SK-N-SH (cell line): ENCODE measurements around the gene BSG. TPM values are rescaled to one million over a fixed set of nuclear protein-coding genes. Genes with fewer than 3 reads are reported as not detected.

Experiments
- CTCF ChIA-PET: fragments of 300-600, 350-600 bp; formaldehyde crosslinking; extraction: SDS; loops from one replicate; lab custom pipeline; 2021; lab: Yijun Ruan, JAX
- POLR2A ChIA-PET: fragments of 350-600 bp; sonication (Branson Sonifier 250); formaldehyde crosslinking; extraction: SDS; loops from one replicate; lab custom pipeline; 2020; ENCODE audit warnings: antibody characterized with exemption, inconsistent platforms; lab: Yijun Ruan, JAX
- DNase-seq: peaks from one replicate; pipeline ENCODE4 v3.0.0; 2012
- H2AFZ ChIP-seq: fragments of 200-600 bp; sonication (generic); 2 replicates; pipeline ENCODE4 v1.8.1; 2016; ENCODE audit warnings: antibody characterized with exemption, mild to moderate bottlenecking, low read depth
- H3F3A ChIP-seq: fragments of 200-600 bp; sonication (generic); replicated peaks from 2 replicates; pipeline ENCODE3; 2016; ENCODE audit warnings: antibody characterized with exemption, mild to moderate bottlenecking; ENCODE audit not compliant: insufficient read depth
- H3K27ac ChIP-seq, 2 experiments: fragments of 200-500 bp in 1 of 2; fragments of 200-600 bp in 1 of 2; sonication (Bioruptor generic) in 1 of 2; sonication (generic), shearing (Covaris generic) in 1 of 2; 2 replicates each; pipeline versions ENCODE4 v1.5.1 to v1.6.1; 2014 to 2016; ENCODE audit warnings: low read depth in 2 of 2, inconsistent platforms in 1 of 2, low read length in 1 of 2, mild to moderate bottlenecking in 1 of 2, mixed read lengths in 1 of 2
- H3K27me3 ChIP-seq: fragments of 200-600 bp; sonication (generic), shearing (Covaris generic); 2 replicates; pipeline ENCODE4 v1.6.1; 2016; ENCODE audit warnings: mixed run types; ENCODE audit not compliant: insufficient read depth
- H3K36me3 ChIP-seq, 2 experiments: fragments of 200-500 bp in 1 of 2; fragments of 200-600 bp in 1 of 2; sonication (Bioruptor generic) in 1 of 2; sonication (generic) in 1 of 2; replicated peaks in 1 of 2; 2 replicates each; pipeline versions ENCODE3 to v1.5.1; 2014 to 2016; ENCODE audit warnings: low read length in 1 of 2, mild to moderate bottlenecking in 1 of 2; ENCODE audit not compliant: insufficient read depth in 2 of 2, control insufficient read depth in 1 of 2
- H3K4me1 ChIP-seq, 2 experiments: fragments of 200-500 bp in 1 of 2; fragments of 200-600 bp in 1 of 2; sonication (Bioruptor generic) in 1 of 2; sonication (generic), shearing (Covaris generic) in 1 of 2; 2 replicates each; pipeline versions ENCODE4 v1.5.1 to v1.6.1; 2014 to 2016; ENCODE audit warnings: low read depth in 1 of 2, low read length in 1 of 2, mixed run types in 1 of 2; ENCODE audit not compliant: insufficient read depth in 2 of 2, control insufficient read depth in 1 of 2
- H3K4me2 ChIP-seq: fragments of 200-600 bp; sonication (generic), shearing (Covaris generic); 2 replicates; pipeline ENCODE4 v1.6.1; 2017; ENCODE audit warnings: mixed run types
- H3K4me3 ChIP-seq, 2 experiments: fragments of 200-500 bp in 1 of 2; fragments of 200-600 bp in 1 of 2; sonication (Bioruptor generic) in 1 of 2; sonication (generic), shearing (Covaris generic) in 1 of 2; 2 replicates each; pipeline versions ENCODE4 v1.5.1 to v1.8.1; 2014 to 2016; ENCODE audit warnings: low read depth in 2 of 2, inconsistent platforms in 1 of 2, low read length in 1 of 2, mild to moderate bottlenecking in 1 of 2, mixed read lengths in 1 of 2, moderate library complexity in 1 of 2
- H3K79me2 ChIP-seq: fragments of 200-600 bp; sonication (generic); 2 replicates; pipeline ENCODE4 v1.8.1; 2017; ENCODE audit warnings: mild to moderate bottlenecking; ENCODE audit not compliant: insufficient read depth
- H3K9ac ChIP-seq: fragments of 200-600 bp; sonication (generic); 2 replicates; pipeline ENCODE4 v1.6.1; 2017; ENCODE audit warnings: mixed run types
- H3K9me2 ChIP-seq: fragments of 200-600 bp; sonication (generic); 2 replicates; pipeline ENCODE4 v1.6.1; 2017; ENCODE audit warnings: mixed run types
- H3K9me3 ChIP-seq: fragments of 200-600 bp; sonication (generic); 2 replicates; pipeline ENCODE4 v1.6.1; 2017; ENCODE audit warnings: mixed run types, mild to moderate bottlenecking, moderate library complexity
- H4K20me1 ChIP-seq: fragments of 200-600 bp; sonication (generic); 2 replicates; pipeline ENCODE4 v1.6.1; 2017; ENCODE audit warnings: mild to moderate bottlenecking, mixed run types; ENCODE audit not compliant: insufficient read depth
- CHD2 ChIP-seq: fragments of 150-350 bp; IDR thresholded peaks from 2 replicates; pipeline ENCODE4 v1.6.1; 2018; ENCODE audit warnings: low read length; ENCODE audit not compliant: partially characterized antibody
- EZH2phosphoT487 ChIP-seq: fragments of 200-600 bp; sonication (generic); IDR thresholded peaks from 2 replicates; pipeline ENCODE4 v1.6.1; 2017; ENCODE audit warnings: low read depth, mixed run types, mild to moderate bottlenecking, antibody characterized with exemption, moderate library complexity, borderline replicate concordance
- GATA2 ChIP-seq: sonication (generic); formaldehyde crosslinking; IDR thresholded peaks from 2 replicates; pipeline ENCODE4 v1.5.0; 2020; ENCODE audit warnings: mild to moderate bottlenecking, missing genetic modification reagents
- MAX ChIP-seq: IDR thresholded peaks from 2 replicates; pipeline ENCODE4 v1.4.0; 2012; ENCODE audit warnings: low read depth
- POLR2AphosphoS5 ChIP-seq: IDR thresholded peaks from 2 replicates; pipeline ENCODE4 v1.6.1; 2012; ENCODE audit warnings: low read depth, low read length
- REST ChIP-seq: IDR thresholded peaks from 2 replicates; pipeline ENCODE4 v1.6.1; 2012; ENCODE audit warnings: mild to moderate bottlenecking, low read depth, low read length, moderate library complexity
- SIN3A ChIP-seq: IDR thresholded peaks from 2 replicates; pipeline ENCODE4 v1.6.1; 2012; ENCODE audit warnings: low read depth, mild to moderate bottlenecking, low read length, moderate library complexity, borderline replicate concordance
- TAF1 ChIP-seq: IDR thresholded peaks from 2 replicates; pipeline ENCODE4 v1.6.1; 2012; ENCODE audit warnings: low read depth, mild to moderate bottlenecking, low read length, moderate library complexity, borderline replicate concordance
- TEAD4 ChIP-seq: IDR thresholded peaks from 2 replicates; pipeline ENCODE4 v1.4.0; 2012; ENCODE audit warnings: mild to moderate bottlenecking, borderline replicate concordance; ENCODE audit not compliant: insufficient read depth
- USF2 ChIP-seq: fragments of 150-350 bp; IDR thresholded peaks from 2 replicates; pipeline ENCODE4 v1.6.1; 2017; ENCODE audit warnings: antibody characterized with exemption, low read length, low read depth, borderline replicate concordance
- WGBS: methylation state at CpG from one replicate; pipeline ENCODE4 v1.1.6; 2017; ENCODE audit warnings: low lambda C conversion rate; 5-methylcytosine and 5-hydroxymethylcytosine counted together
- polyA plus RNA-seq, 3 experiments: library from polyadenylated mRNA; depleted of rRNA; stranded (reverse); fragments of >200 nt; gene quantifications; 2 replicates each; pipeline ENCODE4 v1.2.3, GENCODE V29; 2012
- TF ChIP-seq, protein P1 (sequence below): fragments of 200-600 bp; sonication (generic); IDR thresholded peaks from 2 replicates; pipeline ENCODE4 v1.6.1; 2017; ENCODE audit warnings: antibody characterized with exemption, mild to moderate bottlenecking, moderate library complexity
- TF ChIP-seq, protein P2 (sequence below): IDR thresholded peaks from 2 replicates; pipeline ENCODE4 v1.4.0; 2012; ENCODE audit warnings: low read depth, borderline replicate concordance

The BSG gene
- polyA plus RNA-seq, 1 of the 3 experiments (the other 2 are of a cell fraction) = 835 TPM

GRCh38 chr19:536031-536880 lies 36.1 kb upstream of the BSG start (continued):
- TF ChIP-seq MAX (no peak), CHD2 (no peak)

DNA sequence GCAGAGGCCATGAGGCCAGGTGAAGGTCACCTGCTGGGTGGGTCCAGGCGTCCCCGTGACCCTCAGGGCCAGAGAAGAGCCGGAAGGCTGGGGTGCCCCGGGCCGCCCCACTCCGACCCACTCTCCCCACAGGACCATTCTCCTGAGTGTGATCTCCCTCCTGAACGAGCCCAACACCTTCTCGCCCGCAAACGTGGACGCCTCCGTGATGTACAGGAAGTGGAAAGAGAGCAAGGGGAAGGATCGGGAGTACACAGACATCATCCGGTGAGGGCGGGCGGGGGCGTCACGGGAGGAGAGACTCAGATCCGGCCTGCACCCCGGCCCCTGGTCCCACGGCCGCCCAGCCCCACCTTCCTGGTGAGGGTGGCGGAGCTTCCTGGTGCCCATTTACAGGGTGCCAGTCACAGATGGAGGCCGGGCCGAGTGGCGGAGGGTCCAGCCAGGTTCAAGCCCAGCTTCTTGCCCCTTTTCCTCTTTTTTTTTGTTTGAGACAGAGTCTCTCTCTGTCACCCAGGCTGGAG lies 35.5 kb upstream of the BSG start:
- Histone ChIP-seq H4K20me1 (peaks cover 39% of the 10 kb centered on the region), H3K4me1 (peaks cover 11 to 19% of the 10 kb centered on the region in 2 experiments; a peak in 2 of 4 replicates), H2AFZ (no peak overlapping the region), H3K4me2 (no peak overlapping the region), H3K36me3 (peaks cover 0 to 41% of the 10 kb centered on the region in 2 experiments), H3K9ac (no peak overlapping the region), H3K9me2 (no peaks in the 10 kb centered on the region), H3K27ac (no peak overlapping the region), H3K4me3 (no peak overlapping the region), H3K27me3 (no peaks in the 10 kb centered on the region), H3F3A (no peaks in the 10 kb centered on the region), H3K79me2 (peaks cover 47% of the 10 kb centered on the region), H3K9me3 (no peaks in the 10 kb centered on the region)
- POLR2A ChIA-PET = no interaction called here
- TF ChIP-seq TEAD4 (no peak), SIN3A (no peak), GATA2 (no peak), EZH2phosphoT487 (no peak), POLR2AphosphoS5 (no peak)
- TF ChIP-seq, protein P1, sequence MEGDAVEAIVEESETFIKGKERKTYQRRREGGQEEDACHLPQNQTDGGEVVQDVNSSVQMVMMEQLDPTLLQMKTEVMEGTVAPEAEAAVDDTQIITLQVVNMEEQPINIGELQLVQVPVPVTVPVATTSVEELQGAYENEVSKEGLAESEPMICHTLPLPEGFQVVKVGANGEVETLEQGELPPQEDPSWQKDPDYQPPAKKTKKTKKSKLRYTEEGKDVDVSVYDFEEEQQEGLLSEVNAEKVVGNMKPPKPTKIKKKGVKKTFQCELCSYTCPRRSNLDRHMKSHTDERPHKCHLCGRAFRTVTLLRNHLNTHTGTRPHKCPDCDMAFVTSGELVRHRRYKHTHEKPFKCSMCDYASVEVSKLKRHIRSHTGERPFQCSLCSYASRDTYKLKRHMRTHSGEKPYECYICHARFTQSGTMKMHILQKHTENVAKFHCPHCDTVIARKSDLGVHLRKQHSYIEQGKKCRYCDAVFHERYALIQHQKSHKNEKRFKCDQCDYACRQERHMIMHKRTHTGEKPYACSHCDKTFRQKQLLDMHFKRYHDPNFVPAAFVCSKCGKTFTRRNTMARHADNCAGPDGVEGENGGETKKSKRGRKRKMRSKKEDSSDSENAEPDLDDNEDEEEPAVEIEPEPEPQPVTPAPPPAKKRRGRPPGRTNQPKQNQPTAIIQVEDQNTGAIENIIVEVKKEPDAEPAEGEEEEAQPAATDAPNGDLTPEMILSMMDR = no peak
- CTCF ChIA-PET = no interaction called here
- WGBS = 97% methylated on average over 20 of the region's 26 CpGs
- DNase-seq = no peak

- Histone ChIP-seq H3K9me2 (no peaks in the 10 kb centered on the region), H3K79me2 (peaks cover 28% of the 10 kb centered on the region), H3K27me3 (no peaks in the 10 kb centered on the region), H3K4me2 (no peak overlapping the region), H4K20me1 (peaks cover 22% of the 10 kb centered on the region), H3K9me3 (no peaks in the 10 kb centered on the region), H3K27ac (no peak overlapping the region), H3K36me3 (peaks cover 0 to 48% of the 10 kb centered on the region in 2 experiments), H3K4me3 (no peak overlapping the region), H3K9ac (no peak overlapping the region), H2AFZ (no peak overlapping the region), H3K4me1 (peaks cover 3 to 9% of the 10 kb centered on the region in 2 experiments; a peak in 2 of 4 replicates), H3F3A (no peaks in the 10 kb centered on the region)
- 88% methylated on average over 29 of the region's 40 CpGs for WGBS
- POLR2A ChIA-PET = no interaction called here
- DNase-seq = no peak
- CTCF ChIA-PET = interaction anchor here (1.5 kb wide), 1 partner anchor 28 kb away, joined by 3 read pairs; no protein-coding TSS in a partner anchor
- no peak for TF ChIP-seq USF2
- no peak for TF ChIP-seq TAF1
- no peak for TF ChIP-seq MAX
- no peak for TF ChIP-seq REST
- TF ChIP-seq, protein P2, sequence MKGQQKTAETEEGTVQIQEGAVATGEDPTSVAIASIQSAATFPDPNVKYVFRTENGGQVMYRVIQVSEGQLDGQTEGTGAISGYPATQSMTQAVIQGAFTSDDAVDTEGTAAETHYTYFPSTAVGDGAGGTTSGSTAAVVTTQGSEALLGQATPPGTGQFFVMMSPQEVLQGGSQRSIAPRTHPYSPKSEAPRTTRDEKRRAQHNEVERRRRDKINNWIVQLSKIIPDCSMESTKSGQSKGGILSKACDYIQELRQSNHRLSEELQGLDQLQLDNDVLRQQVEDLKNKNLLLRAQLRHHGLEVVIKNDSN = no peak
- TF ChIP-seq SIN3A = no peak
Measured at GRCh38 chr19:538641-539428, 33.6 kb upstream of the BSG start.
